Fibroblast of lung (primary cell): Measurements from ENCODE around the gene TRPV2. TPM values are rescaled to one million over a fixed set of nuclear protein-coding genes. Genes with fewer than 3 reads are reported as not detected.

Source experiments
- DNase-seq, 2 donors: peaks; one replicate each; pipeline versions ENCODE4 v3.0.0 to v3.0.0-alpha.2; 2010; ENCODE audit warnings: low read depth in 2 of 2
- H2AFZ ChIP-seq: 2 replicates; pipeline ENCODE4 v1.5.1; 2012; ENCODE audit warnings: low read length, control low read depth, inconsistent platforms
- H3K27ac ChIP-seq: 2 replicates; pipeline ENCODE4 v1.5.1; 2011; ENCODE audit warnings: low read length, control low read depth; ENCODE audit not compliant: insufficient read depth
- H3K27me3 ChIP-seq: 2 replicates; pipeline ENCODE4 v1.5.1; 2011; ENCODE audit warnings: mild to moderate bottlenecking, low read length; ENCODE audit not compliant: control insufficient read depth, insufficient read depth
- H3K36me3 ChIP-seq: 2 replicates; pipeline ENCODE4 v1.5.1; 2011; ENCODE audit warnings: low read length; ENCODE audit not compliant: control insufficient read depth, insufficient read depth
- H3K4me1 ChIP-seq: 2 replicates; pipeline ENCODE4 v1.5.1; 2011; ENCODE audit warnings: low read length; ENCODE audit not compliant: control insufficient read depth, insufficient read depth; ENCODE audit errors: extremely low read depth
- H3K4me2 ChIP-seq: 2 replicates; pipeline ENCODE4 v1.5.1; 2011; ENCODE audit warnings: low read length, control low read depth; ENCODE audit not compliant: insufficient read depth; ENCODE audit errors: extremely low read depth
- H3K4me3 ChIP-seq, 4 experiments: fragments of 200-600 bp in 1 of 4; sonication (generic) in 1 of 4; replicated peaks in 1 of 4; 2 replicates each; pipeline ENCODE4 v1.5.1; 2011 to 2016; ENCODE audit warnings: low read length in 4 of 4, low read depth in 3 of 4, mild to moderate bottlenecking in 3 of 4, control low read depth in 2 of 4, inconsistent platforms in 1 of 4, mixed read lengths in 1 of 4; ENCODE audit not compliant: insufficient read depth in 1 of 4; ENCODE audit errors: control extremely low read depth in 1 of 4
- H3K79me2 ChIP-seq: 2 replicates; pipeline ENCODE4 v1.5.1; 2012; ENCODE audit warnings: mild to moderate bottlenecking, low read length, inconsistent platforms; ENCODE audit not compliant: control insufficient read depth, insufficient read depth
- H3K9ac ChIP-seq: 2 replicates; pipeline ENCODE4 v1.5.1; 2011; ENCODE audit warnings: mild to moderate bottlenecking, low read length, control low read depth; ENCODE audit not compliant: insufficient read depth
- H3K9me3 ChIP-seq: 2 replicates; pipeline ENCODE4 v1.5.1; 2012; ENCODE audit warnings: low read depth, low read length; ENCODE audit not compliant: control insufficient read depth, insufficient read depth
- H4K20me1 ChIP-seq: 2 replicates; pipeline ENCODE4 v1.5.1; 2011; ENCODE audit warnings: low read length; ENCODE audit not compliant: control insufficient read depth, insufficient read depth; ENCODE audit errors: extremely low read depth
- CTCF ChIP-seq, 2 donors: IDR thresholded peaks in 1 of 2; conservative IDR thresholded peaks in 1 of 2; 1 replicate in 1 of 2; 2 replicates in 1 of 2; pipeline ENCODE4 v1.5.1; 2011 to 2012; ENCODE audit warnings: low read length in 2 of 2, control low read depth in 1 of 2, inconsistent platforms in 1 of 2, low read depth in 1 of 2, mild to moderate bottlenecking in 1 of 2
- EZH2 ChIP-seq: IDR thresholded peaks from 2 replicates; pipeline ENCODE4 v1.5.1; 2012; ENCODE audit warnings: low read length, control low read depth, mild to moderate bottlenecking; ENCODE audit errors: missing control alignments
- polyA plus RNA-seq, 2 donors: library from polyadenylated mRNA; depleted of rRNA in 1 of 2; stranded (reverse) in 1 of 2; unstranded in 1 of 2; fragments of >200 nt; gene quantifications; 2 replicates each; pipeline ENCODE4 v1.2.1, GENCODE V29; 2011 to 2012; ENCODE audit warnings: missing spikeins in 1 of 2
- total RNA-seq: library from RNA; depleted of rRNA; stranded (reverse); fragments of >200 nt; gene quantifications from 2 replicates; pipeline ENCODE4 v1.2.1, GENCODE V29; 2014

Gene TRPV2
- total and polyA plus RNA-seq, 2 donors (not counting 1 experiment from before 2014, with no cell fraction given): 68.6 to 74.5 TPM

- DNase-seq: no peak
- no peak overlapping the region for H3K4me3 ChIP-seq
- TF ChIP-seq CTCF (conservative IDR thresholded peaks at IDR 0.05 in 1 of 2, IDR thresholded peaks at IDR 0.05 in 1 of 2; ENCODE audit: low read depth in 1 of 2, low read length in 2 of 2) (no peak), EZH2 (no peak)
- H3K4me1 ChIP-seq: no peaks in the 10 kb centered on the region
- H3K9ac ChIP-seq: no peak overlapping the region
- H3K27me3 ChIP-seq: no peaks in the 10 kb centered on the region
- H2AFZ ChIP-seq: no peak overlapping the region
- no peak overlapping the region for H3K4me2 ChIP-seq
- H4K20me1 ChIP-seq: no peaks in the 10 kb centered on the region
- no peaks in the 10 kb centered on the region for H3K79me2 ChIP-seq
- H3K9me3 ChIP-seq: no peaks in the 10 kb centered on the region
- no peaks in the 10 kb centered on the region for H3K36me3 ChIP-seq
- no peak overlapping the region for H3K27ac ChIP-seq
These were observed 59.9 kb downstream of the TRPV2 start for GRCh38 chr17:16475179-16475704.

GRCh38 chr17:16477255-16477654 is 61.9 kb downstream of the TRPV2 start:
- Histone ChIP-seq H2AFZ (no peak overlapping the region), H3K79me2 (no peaks in the 10 kb centered on the region), H4K20me1 (no peaks in the 10 kb centered on the region), H3K4me3 (no peak overlapping the region), H3K36me3 (no peaks in the 10 kb centered on the region), H3K27ac (peak overlapping the region; percentile 37), H3K27me3 (no peaks in the 10 kb centered on the region), H3K4me1 (no peaks in the 10 kb centered on the region), H3K9ac (no peak overlapping the region), H3K9me3 (no peaks in the 10 kb centered on the region), H3K4me2 (peak overlapping the region; percentile 29)
- TF ChIP-seq CTCF (conservative IDR thresholded peaks at IDR 0.05 in 1 of 2, IDR thresholded peaks at IDR 0.05 in 1 of 2; ENCODE audit: low read depth in 1 of 2, low read length in 2 of 2) (no peak), EZH2 (no peak)
- DNase-seq: peak; percentile 89

GRCh38 chr17:16477666-16478065 is 62.3 kb downstream of the TRPV2 start:
- H3K79me2 ChIP-seq: no peaks in the 10 kb centered on the region
- no peak for DNase-seq
- H3K4me2 ChIP-seq: peak overlapping the region; percentile 29
- peak overlapping the region; percentile 37 for H3K27ac ChIP-seq
- no peaks in the 10 kb centered on the region for H3K27me3 ChIP-seq
- H3K36me3 ChIP-seq: no peaks in the 10 kb centered on the region
- no peak overlapping the region for H3K9ac ChIP-seq
- H4K20me1 ChIP-seq: no peaks in the 10 kb centered on the region
- H2AFZ ChIP-seq: no peak overlapping the region
- H3K4me1 ChIP-seq: no peaks in the 10 kb centered on the region
- H3K9me3 ChIP-seq: no peaks in the 10 kb centered on the region
- no peak for TF ChIP-seq CTCF (conservative IDR thresholded peaks at IDR 0.05 in 1 of 2, IDR thresholded peaks at IDR 0.05 in 1 of 2; ENCODE audit: low read depth in 1 of 2, low read length in 2 of 2)
- TF ChIP-seq EZH2: no peak
- no peak overlapping the region for H3K4me3 ChIP-seq
